HEK293 (cell line): ENCODE measurements around the gene MAF.
A peak's percentile ranks its signal among the peaks of the same experiment; 100 is the strongest.

Experiments
- BCL11A ChIP-seq: fragments of 450-650 bp; formaldehyde crosslinking; IDR thresholded peaks from 2 replicates; pipeline ENCODE4 v1.5.1; 2016; ENCODE audit warnings: low read depth, missing biosample characterization, missing genetic modification characterization
- EGR2 ChIP-seq: fragments of 450-650 bp; formaldehyde crosslinking; IDR thresholded peaks from 2 replicates; pipeline ENCODE4 v1.5.1; 2016; ENCODE audit warnings: low read depth, missing biosample characterization, missing genetic modification characterization
- GLIS2 ChIP-seq: fragments of 450-650 bp; formaldehyde crosslinking; IDR thresholded peaks from 2 replicates; pipeline ENCODE4 v1.5.1; 2016; ENCODE audit warnings: missing biosample characterization, missing genetic modification characterization
- HIC1 ChIP-seq: fragments of 450-650 bp; formaldehyde crosslinking; IDR thresholded peaks from 2 replicates; pipeline ENCODE4 v1.5.1; 2016; ENCODE audit warnings: missing biosample characterization, missing genetic modification characterization
- KLF7 ChIP-seq: fragments of 450-650 bp; formaldehyde crosslinking; IDR thresholded peaks from 2 replicates; pipeline ENCODE4 v1.5.1; 2016; ENCODE audit warnings: missing biosample characterization, missing genetic modification characterization, borderline replicate concordance
- SP2 ChIP-seq: fragments of 450-650 bp; formaldehyde crosslinking; IDR thresholded peaks from 2 replicates; pipeline ENCODE4 v1.5.1; 2016; ENCODE audit warnings: missing biosample characterization, missing genetic modification characterization
- SP7 ChIP-seq: fragments of 450-650 bp; formaldehyde crosslinking; IDR thresholded peaks from 2 replicates; pipeline ENCODE4 v1.5.1; 2016; ENCODE audit warnings: missing biosample characterization, missing genetic modification characterization
- ZBTB10 ChIP-seq: fragments of 450-650 bp; formaldehyde crosslinking; IDR thresholded peaks from 2 replicates; pipeline ENCODE4 v1.5.1; 2016; ENCODE audit warnings: missing biosample characterization, missing genetic modification characterization
- ZBTB20 ChIP-seq: fragments of 450-650 bp; formaldehyde crosslinking; IDR thresholded peaks from 2 replicates; pipeline ENCODE4 v1.5.1; 2016; ENCODE audit warnings: missing biosample characterization, missing genetic modification characterization
- ZBTB8A ChIP-seq: fragments of 450-650 bp; formaldehyde crosslinking; IDR thresholded peaks from 2 replicates; pipeline ENCODE4 v1.5.1; 2016; ENCODE audit warnings: missing biosample characterization, missing genetic modification characterization
- ZFP69B ChIP-seq: fragments of 450-650 bp; formaldehyde crosslinking; IDR thresholded peaks from 2 replicates; pipeline ENCODE4 v1.5.1; 2016; ENCODE audit warnings: missing biosample characterization, missing genetic modification characterization
- ZNF10 ChIP-seq: fragments of 450-650 bp; formaldehyde crosslinking; IDR thresholded peaks from 2 replicates; pipeline ENCODE4 v1.5.1; 2017; ENCODE audit warnings: missing biosample characterization, missing genetic modification characterization
- ZNF121 ChIP-seq: fragments of 450-650 bp; formaldehyde crosslinking; IDR thresholded peaks from 2 replicates; pipeline ENCODE4 v1.5.1; 2016; ENCODE audit warnings: missing biosample characterization, missing genetic modification characterization
- ZNF248 ChIP-seq: fragments of 450-650 bp; formaldehyde crosslinking; IDR thresholded peaks from 2 replicates; pipeline ENCODE4 v1.5.1; 2017; ENCODE audit warnings: missing biosample characterization, missing genetic modification characterization
- ZNF311 ChIP-seq: fragments of 450-650 bp; formaldehyde crosslinking; IDR thresholded peaks from 2 replicates; pipeline ENCODE4 v1.5.1; 2017; ENCODE audit warnings: missing biosample characterization, missing genetic modification characterization, borderline replicate concordance
- ZNF324 ChIP-seq: fragments of 450-650 bp; formaldehyde crosslinking; IDR thresholded peaks from 2 replicates; pipeline ENCODE4 v1.5.1; 2016; ENCODE audit warnings: missing biosample characterization, missing genetic modification characterization
- ZNF341 ChIP-seq: fragments of 450-650 bp; formaldehyde crosslinking; IDR thresholded peaks from 2 replicates; pipeline ENCODE4; 2016; ENCODE audit warnings: low read depth, missing biosample characterization, missing genetic modification characterization
- ZNF398 ChIP-seq: fragments of 450-650 bp; formaldehyde crosslinking; IDR thresholded peaks from 2 replicates; pipeline ENCODE4 v1.5.1; 2017; ENCODE audit warnings: missing biosample characterization, missing genetic modification characterization
- ZNF416 ChIP-seq: fragments of 450-650 bp; formaldehyde crosslinking; IDR thresholded peaks from 2 replicates; pipeline ENCODE4 v1.5.1; 2016; ENCODE audit warnings: missing biosample characterization, missing genetic modification characterization
- ZNF555 ChIP-seq: fragments of 450-650 bp; formaldehyde crosslinking; conservative IDR thresholded peaks from 2 replicates; pipeline ENCODE4 v1.5.1; 2017; ENCODE audit warnings: missing biosample characterization, mild to moderate bottlenecking, missing genetic modification characterization, inconsistent platforms
- ZNF621 ChIP-seq: fragments of 450-650 bp; formaldehyde crosslinking; IDR thresholded peaks from 2 replicates; pipeline ENCODE4 v1.5.1; 2017; ENCODE audit warnings: missing biosample characterization, missing genetic modification characterization
- ZNF623 ChIP-seq: fragments of 450-650 bp; formaldehyde crosslinking; IDR thresholded peaks from 2 replicates; pipeline ENCODE4 v1.5.1; 2016; ENCODE audit warnings: missing biosample characterization, missing genetic modification characterization
- ZNF660 ChIP-seq: fragments of 450-650 bp; IDR thresholded peaks from 2 replicates; pipeline ENCODE4 v1.5.1; 2018; ENCODE audit warnings: missing biosample characterization, mild to moderate bottlenecking, missing genetic modification characterization
- ZXDB ChIP-seq: fragments of 450-650 bp; formaldehyde crosslinking; IDR thresholded peaks from 2 replicates; pipeline ENCODE4 v1.5.1; 2016; ENCODE audit warnings: missing biosample characterization, missing genetic modification characterization
- TF ChIP-seq, protein P1 (sequence below): fragments of 450-650 bp; IDR thresholded peaks from 2 replicates; pipeline ENCODE4 v1.5.1; 2018; ENCODE audit warnings: missing biosample characterization, mild to moderate bottlenecking, missing genetic modification characterization
- TF ChIP-seq, protein P2 (sequence below): fragments of 450-650 bp; formaldehyde crosslinking; IDR thresholded peaks from 2 replicates; pipeline ENCODE4 v1.5.1; 2017; ENCODE audit warnings: missing biosample characterization, missing genetic modification characterization
- TF ChIP-seq, protein P3 (sequence below): fragments of 450-650 bp; formaldehyde crosslinking; IDR thresholded peaks from 2 replicates; pipeline ENCODE4 v1.5.1; 2016; ENCODE audit warnings: missing biosample characterization, missing genetic modification characterization

The MAF gene

GRCh38 chr16:79601092-79601930 lies 774 bp upstream of the MAF start (continued):
- TF ChIP-seq, protein P1, sequence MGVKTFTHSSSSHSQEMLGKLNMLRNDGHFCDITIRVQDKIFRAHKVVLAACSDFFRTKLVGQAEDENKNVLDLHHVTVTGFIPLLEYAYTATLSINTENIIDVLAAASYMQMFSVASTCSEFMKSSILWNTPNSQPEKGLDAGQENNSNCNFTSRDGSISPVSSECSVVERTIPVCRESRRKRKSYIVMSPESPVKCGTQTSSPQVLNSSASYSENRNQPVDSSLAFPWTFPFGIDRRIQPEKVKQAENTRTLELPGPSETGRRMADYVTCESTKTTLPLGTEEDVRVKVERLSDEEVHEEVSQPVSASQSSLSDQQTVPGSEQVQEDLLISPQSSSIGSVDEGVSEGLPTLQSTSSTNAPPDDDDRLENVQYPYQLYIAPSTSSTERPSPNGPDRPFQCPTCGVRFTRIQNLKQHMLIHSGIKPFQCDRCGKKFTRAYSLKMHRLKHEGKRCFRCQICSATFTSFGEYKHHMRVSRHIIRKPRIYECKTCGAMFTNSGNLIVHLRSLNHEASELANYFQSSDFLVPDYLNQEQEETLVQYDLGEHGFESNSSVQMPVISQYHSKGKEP (tag by site-specific recombination): no peak
- TF ChIP-seq GLIS2 (tag by site-specific recombination): peak; percentile 96
- no peak for TF ChIP-seq KLF7 (tag by site-specific recombination)
- no peak for TF ChIP-seq ZNF623 (tag by site-specific recombination)
- TF ChIP-seq ZNF398 (tag by site-specific recombination): peak; percentile 85
- TF ChIP-seq BCL11A: peak; percentile 63; the same call in 1 of the 2 replicates
- TF ChIP-seq ZNF311 (tag by site-specific recombination): no peak
- peak; percentile 54 for TF ChIP-seq ZBTB20 (tag by site-specific recombination)
- 0 out of 2 replicates have a peak, but pooled peaks have one; percentile 16 for TF ChIP-seq SP7 (tag by site-specific recombination)
- no peak for TF ChIP-seq ZBTB10
- TF ChIP-seq ZXDB (tag by site-specific recombination): peak; percentile 4
- peak; percentile 29; the same call in 1 of the 2 replicates for TF ChIP-seq HIC1 (tag by site-specific recombination)
- TF ChIP-seq ZBTB8A (tag by site-specific recombination): peak; percentile 87
- TF ChIP-seq SP2 (tag by site-specific recombination): peak; percentile 35; the same call in 1 of the 2 replicates
- TF ChIP-seq ZNF555 (tag by site-specific recombination): no peak
- no peak for TF ChIP-seq ZNF621 (tag by site-specific recombination)
- TF ChIP-seq ZNF10 (tag by site-specific recombination): 0 out of 2 replicates have a peak, but pooled peaks have one; percentile 8
- TF ChIP-seq, protein P2, sequence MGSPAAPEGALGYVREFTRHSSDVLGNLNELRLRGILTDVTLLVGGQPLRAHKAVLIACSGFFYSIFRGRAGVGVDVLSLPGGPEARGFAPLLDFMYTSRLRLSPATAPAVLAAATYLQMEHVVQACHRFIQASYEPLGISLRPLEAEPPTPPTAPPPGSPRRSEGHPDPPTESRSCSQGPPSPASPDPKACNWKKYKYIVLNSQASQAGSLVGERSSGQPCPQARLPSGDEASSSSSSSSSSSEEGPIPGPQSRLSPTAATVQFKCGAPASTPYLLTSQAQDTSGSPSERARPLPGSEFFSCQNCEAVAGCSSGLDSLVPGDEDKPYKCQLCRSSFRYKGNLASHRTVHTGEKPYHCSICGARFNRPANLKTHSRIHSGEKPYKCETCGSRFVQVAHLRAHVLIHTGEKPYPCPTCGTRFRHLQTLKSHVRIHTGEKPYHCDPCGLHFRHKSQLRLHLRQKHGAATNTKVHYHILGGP (tag by site-specific recombination): no peak
- TF ChIP-seq ZNF121 (tag by site-specific recombination): no peak
- TF ChIP-seq ZNF248 (tag by site-specific recombination): no peak
- TF ChIP-seq ZFP69B (tag by site-specific recombination): 0 out of 2 replicates have a peak, but pooled peaks have one; percentile 18
- TF ChIP-seq ZNF660 (tag by site-specific recombination): no peak
- TF ChIP-seq EGR2 (tag by site-specific recombination): peak; percentile 15; the same call in 1 of the 2 replicates
- 0 out of 2 replicates have a peak, but pooled peaks have one; percentile 9 for TF ChIP-seq ZNF341 (tag by site-specific recombination)
- no peak for TF ChIP-seq ZNF324
- TF ChIP-seq, protein P3, sequence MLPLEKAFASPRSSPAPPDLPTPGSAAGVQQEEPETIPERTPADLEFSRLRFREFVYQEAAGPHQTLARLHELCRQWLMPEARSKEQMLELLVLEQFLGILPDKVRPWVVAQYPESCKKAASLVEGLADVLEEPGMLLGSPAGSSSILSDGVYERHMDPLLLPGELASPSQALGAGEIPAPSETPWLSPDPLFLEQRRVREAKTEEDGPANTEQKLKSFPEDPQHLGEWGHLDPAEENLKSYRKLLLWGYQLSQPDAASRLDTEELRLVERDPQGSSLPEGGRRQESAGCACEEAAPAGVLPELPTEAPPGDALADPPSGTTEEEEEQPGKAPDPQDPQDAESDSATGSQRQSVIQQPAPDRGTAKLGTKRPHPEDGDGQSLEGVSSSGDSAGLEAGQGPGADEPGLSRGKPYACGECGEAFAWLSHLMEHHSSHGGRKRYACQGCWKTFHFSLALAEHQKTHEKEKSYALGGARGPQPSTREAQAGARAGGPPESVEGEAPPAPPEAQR: 0 out of 2 replicates have a peak, but pooled peaks have one; percentile 35
- no peak for TF ChIP-seq ZNF416
